GM18909 (cell line): Measurements from ENCODE around the gene ADAMTSL1.
A peak's percentile ranks its signal among the peaks of the same experiment; 100 is the strongest.

Experiments used
- ATAC-seq: cut with Tn5 transposase; IDR thresholded peaks from one replicate; pipeline ENCODE4 v1.9.1; 2021; ENCODE audit warnings: mild to moderate bottlenecking; ENCODE audit not compliant: unreplicated experiment, poor library complexity

Gene ADAMTSL1

GRCh38 chr9:18473652-18474279 lies at the start of gene ADAMTSL1:
Gene ADAMTSL1 (plus strand): TSS chr9:18474153. CDS start chr9:18474233, 80 bp downstream.
- no peak for ATAC-seq

GRCh38 chr9:18427691-18428090 lies 46.3 kb upstream of the ADAMTSL1 start:
- ATAC-seq: no peak

- no peak for ATAC-seq
Observed at GRCh38 chr9:18428661-18429060, 45.3 kb upstream of the ADAMTSL1 start.

- no peak for ATAC-seq
Observed at GRCh38 chr9:18429070-18429469, 44.9 kb upstream of the ADAMTSL1 start.

- no peak for ATAC-seq
Observed at GRCh38 chr9:18433620-18434019, 40.3 kb upstream of the ADAMTSL1 start.

- no peak for ATAC-seq
Observed at GRCh38 chr9:18437315-18438201, 36.4 kb upstream of the ADAMTSL1 start.

- no peak for ATAC-seq
Observed at GRCh38 chr9:18438300-18438925, 35.5 kb upstream of the ADAMTSL1 start.

GRCh38 chr9:18438951-18439350 lies 35.0 kb upstream of the ADAMTSL1 start:
- no peak for ATAC-seq

GRCh38 chr9:18441261-18441660 lies 32.7 kb upstream of the ADAMTSL1 start:
- no peak for ATAC-seq

- ATAC-seq: peak; percentile 91
Observed at GRCh38 chr9:18442629-18443491, 31.1 kb upstream of the ADAMTSL1 start.

- no peak for ATAC-seq
Observed at GRCh38 chr9:18447131-18447530, 26.8 kb upstream of the ADAMTSL1 start.

GRCh38 chr9:18447541-18447940 lies 26.4 kb upstream of the ADAMTSL1 start:
- no peak for ATAC-seq

GRCh38 chr9:18448101-18448500 lies 25.9 kb upstream of the ADAMTSL1 start:
- no peak for ATAC-seq

- ATAC-seq: no peak
Observed at GRCh38 chr9:18451406-18451805, 22.5 kb upstream of the ADAMTSL1 start.

GRCh38 chr9:18452276-18452675 lies 21.7 kb upstream of the ADAMTSL1 start:
- no peak for ATAC-seq

GRCh38 chr9:18456624-18457237 lies 17.2 kb upstream of the ADAMTSL1 start:
- ATAC-seq: no peak

GRCh38 chr9:18457510-18457909 lies 16.4 kb upstream of the ADAMTSL1 start:
- ATAC-seq: no peak

GRCh38 chr9:18459962-18460584 lies 13.9 kb upstream of the ADAMTSL1 start:
- no peak for ATAC-seq

GRCh38 chr9:18461496-18461895 lies 12.5 kb upstream of the ADAMTSL1 start:
- ATAC-seq: no peak
